ENCODE results near the gene SNU13.

Gene SNU13

GRCh38 chr22:41650821-41651220 lies 37.8 kb downstream of the SNU13 start:
- no peak for TF ChIP-seq CREB1 (IDR thresholded peaks at IDR 0.05; ENCODE audit: low read depth)
- TF ChIP-seq FOXM1 (IDR thresholded peaks at IDR 0.05; ENCODE audit: borderline replicate concordance, low read depth): no peak
- TF ChIP-seq RAD21 (IDR thresholded peaks at IDR 0.05; ENCODE audit: low read depth): no peak
- no peak for TF ChIP-seq NFIC (IDR thresholded peaks at IDR 0.05)
- TF ChIP-seq TEAD4 (IDR thresholded peaks at IDR 0.05): no peak
- TF ChIP-seq YY1 (IDR thresholded peaks at IDR 0.05; ENCODE audit: low read depth): no peak
- no peak for TF ChIP-seq TAF1 (IDR thresholded peaks at IDR 0.05; ENCODE audit: low read depth)
- TF ChIP-seq ZBTB7A (IDR thresholded peaks at IDR 0.05; ENCODE audit: low read depth): no peak
- TF ChIP-seq REST (IDR thresholded peaks at IDR 0.05; ENCODE audit: low read depth): no peak
- TF ChIP-seq EGR1 (IDR thresholded peaks at IDR 0.05): no peak
- TF ChIP-seq TCF12 (IDR thresholded peaks at IDR 0.05; ENCODE audit: low read depth): no peak
- TF ChIP-seq MAX (IDR thresholded peaks at IDR 0.05): no peak
- TF ChIP-seq USF1 (IDR thresholded peaks at IDR 0.05): no peak
- TF ChIP-seq CEBPB (IDR thresholded peaks at IDR 0.05): no peak
- no peak for TF ChIP-seq EP300 (IDR thresholded peaks at IDR 0.05; ENCODE audit: borderline replicate concordance)

GRCh38 chr22:41650229-41650628 lies 38.4 kb downstream of the SNU13 start:
- TF ChIP-seq USF1 (IDR thresholded peaks at IDR 0.05) (no peak), YY1 (IDR thresholded peaks at IDR 0.05; ENCODE audit: low read depth) (no peak), FOXM1 (IDR thresholded peaks at IDR 0.05; ENCODE audit: borderline replicate concordance, low read depth) (no peak), CEBPB (IDR thresholded peaks at IDR 0.05) (no peak), TAF1 (IDR thresholded peaks at IDR 0.05; ENCODE audit: low read depth) (no peak), TEAD4 (IDR thresholded peaks at IDR 0.05) (no peak), EP300 (IDR thresholded peaks at IDR 0.05; ENCODE audit: borderline replicate concordance) (no peak), CREB1 (IDR thresholded peaks at IDR 0.05; ENCODE audit: low read depth) (no peak)

GRCh38 chr22:41648432-41648831 lies 40.2 kb downstream of the SNU13 start:
- no peak for TF ChIP-seq REST (IDR thresholded peaks at IDR 0.05; ENCODE audit: low read depth)
- TF ChIP-seq CREB1 (IDR thresholded peaks at IDR 0.05; ENCODE audit: low read depth): no peak
- no peak for TF ChIP-seq NFIC (IDR thresholded peaks at IDR 0.05)
- TF ChIP-seq MAX (IDR thresholded peaks at IDR 0.05): no peak

GRCh38 chr22:41647771-41648170 lies 40.9 kb downstream of the SNU13 start:
- no peak for TF ChIP-seq FOXM1 (IDR thresholded peaks at IDR 0.05; ENCODE audit: borderline replicate concordance, low read depth)
- no peak for TF ChIP-seq RAD21 (IDR thresholded peaks at IDR 0.05; ENCODE audit: low read depth)
- no peak for TF ChIP-seq USF1 (IDR thresholded peaks at IDR 0.05)
- no peak for TF ChIP-seq TCF12 (IDR thresholded peaks at IDR 0.05; ENCODE audit: low read depth)
- no peak for TF ChIP-seq MAX (IDR thresholded peaks at IDR 0.05)
- no peak for TF ChIP-seq TAF1 (IDR thresholded peaks at IDR 0.05; ENCODE audit: low read depth)
- TF ChIP-seq YY1 (IDR thresholded peaks at IDR 0.05; ENCODE audit: low read depth): no peak
- no peak for TF ChIP-seq CREB1 (IDR thresholded peaks at IDR 0.05; ENCODE audit: low read depth)
- TF ChIP-seq REST (IDR thresholded peaks at IDR 0.05; ENCODE audit: low read depth): no peak
- TF ChIP-seq EGR1 (IDR thresholded peaks at IDR 0.05): no peak
- TF ChIP-seq CEBPB (IDR thresholded peaks at IDR 0.05): no peak
- no peak for TF ChIP-seq EP300 (IDR thresholded peaks at IDR 0.05; ENCODE audit: borderline replicate concordance)
- TF ChIP-seq ZBTB7A (IDR thresholded peaks at IDR 0.05; ENCODE audit: low read depth): no peak
- TF ChIP-seq NFIC (IDR thresholded peaks at IDR 0.05): no peak
- TF ChIP-seq TEAD4 (IDR thresholded peaks at IDR 0.05): no peak
